Measurements from ENCODE around the gene KIFC1. TPM values are rescaled to one million over a fixed set of nuclear protein-coding genes. Genes with fewer than 3 reads are reported as not detected.

KIFC1 gene
- total RNA-seq, 2 experiments from 2014 or later, result 175 to 180 TPM

GRCh38 chr6:33438978-33439594, 47.5 kb downstream of the KIFC1 start:
- peaks cover 40% of the 10 kb centered on the region for H3K36me3 Mint-ChIP-seq (ENCODE audit: low read depth)
- no peak for ATAC-seq
- H3K27me3 Mint-ChIP-seq (ENCODE audit: low read depth), result no peaks in the 10 kb centered on the region
- H3K4me1 Mint-ChIP-seq (ENCODE audit: low read depth), result peaks cover 2% of the 10 kb centered on the region
- H3K27ac Mint-ChIP-seq, result peak overlapping the region; percentile 9
- CTCF ChIA-PET, result interaction anchor here (1.5 to 1.9 kb wide), 2 partner anchors 8 to 10 kb away, joined by 5 to 6 read pairs; no protein-coding TSS in a partner anchor
- no peak overlapping the region for H3K4me3 Mint-ChIP-seq
- DNase-seq, result no peak
- H3K9me3 Mint-ChIP-seq (ENCODE audit: insufficient read depth), result no peaks in the 10 kb centered on the region
- POLR2A ChIA-PET, result interaction anchor here (0.6 kb wide), 1 partner anchor 8 kb away, joined by 4 read pairs; no protein-coding TSS in a partner anchor

- Mint-ChIP-seq H3K36me3 (ENCODE audit: low read depth) (peaks cover 47% of the 10 kb centered on the region), H3K4me3 (no peak overlapping the region), H3K27me3 (ENCODE audit: low read depth) (no peaks in the 10 kb centered on the region), H3K9me3 (ENCODE audit: insufficient read depth) (no peaks in the 10 kb centered on the region), H3K4me1 (ENCODE audit: low read depth) (no peaks in the 10 kb centered on the region), H3K27ac (no peak overlapping the region)
- POLR2A ChIA-PET, result no interaction called here
- DNase-seq (no peak), ATAC-seq (no peak)
- CTCF ChIA-PET, result interaction anchor here (1.5 to 1.9 kb wide), 2 partner anchors 9 to 11 kb away, joined by 5 to 6 read pairs; no protein-coding TSS in a partner anchor
Observed at GRCh38 chr6:33439956-33440648, 48.5 kb downstream of the KIFC1 start.

GRCh38 chr6:33440649-33441309, 49.2 kb downstream of the KIFC1 start:
- Mint-ChIP-seq H3K36me3 (ENCODE audit: low read depth) (peaks cover 46% of the 10 kb centered on the region), H3K27ac (no peak overlapping the region), H3K4me1 (ENCODE audit: low read depth) (no peaks in the 10 kb centered on the region), H3K27me3 (ENCODE audit: low read depth) (no peaks in the 10 kb centered on the region), H3K9me3 (ENCODE audit: insufficient read depth) (no peaks in the 10 kb centered on the region), H3K4me3 (no peak overlapping the region)
- POLR2A ChIA-PET, result interaction anchor here (0.6 to 0.9 kb wide), 2 partner anchors 10 to 184 kb away, joined by 3 read pairs; no protein-coding TSS in a partner anchor
- DNase-seq, result no peak
- ATAC-seq, result no peak
- CTCF ChIA-PET, result interaction anchor here (1.9 kb wide), 1 partner anchor 10 kb away, joined by 6 read pairs; no protein-coding TSS in a partner anchor

GRCh38 chr6:33441457-33441856, 49.8 kb downstream of the KIFC1 start:
- ChIA-PET POLR2A (interaction anchor here (0.6 to 0.9 kb wide), 2 partner anchors 11 to 183 kb away, joined by 3 read pairs; no protein-coding TSS in a partner anchor), CTCF (no interaction called here)
- no peak for ATAC-seq
- Mint-ChIP-seq H3K4me3 (no peak overlapping the region), H3K4me1 (ENCODE audit: low read depth) (no peaks in the 10 kb centered on the region), H3K36me3 (ENCODE audit: low read depth) (peaks cover 51% of the 10 kb centered on the region), H3K27ac (peak overlapping the region; percentile 29), H3K27me3 (ENCODE audit: low read depth) (no peaks in the 10 kb centered on the region), H3K9me3 (ENCODE audit: insufficient read depth) (no peaks in the 10 kb centered on the region)
- no peak for DNase-seq

GRCh38 chr6:33442283-33442682, 50.7 kb downstream of the KIFC1 start:
- ChIA-PET POLR2A (no interaction called here), CTCF (no interaction called here)
- Mint-ChIP-seq H3K9me3 (ENCODE audit: insufficient read depth) (no peaks in the 10 kb centered on the region), H3K27ac (no peak overlapping the region), H3K27me3 (ENCODE audit: low read depth) (no peaks in the 10 kb centered on the region), H3K36me3 (ENCODE audit: low read depth) (peaks cover 48% of the 10 kb centered on the region), H3K4me1 (ENCODE audit: low read depth) (no peaks in the 10 kb centered on the region), H3K4me3 (no peak overlapping the region)
- no peak for DNase-seq
- ATAC-seq, result no peak

- no peak overlapping the region for H3K4me3 Mint-ChIP-seq
- H3K27ac Mint-ChIP-seq, result no peak overlapping the region
- H3K36me3 Mint-ChIP-seq (ENCODE audit: low read depth), result peaks cover 52% of the 10 kb centered on the region
Observed at GRCh38 chr6:33443025-33443424, 51.4 kb downstream of the KIFC1 start.

GRCh38 chr6:33443619-33444504, 52.2 kb downstream of the KIFC1 start:
- POLR2A ChIA-PET, result no interaction called here

More at GRCh38 chr6:33443025-33443424, 51.4 kb downstream of the KIFC1 start:
- POLR2A ChIA-PET, result no interaction called here
- DNase-seq (no peak), ATAC-seq (no peak)
- CTCF ChIA-PET, result no interaction called here
- Mint-ChIP-seq H3K27me3 (ENCODE audit: low read depth) (no peaks in the 10 kb centered on the region), H3K4me1 (ENCODE audit: low read depth) (no peaks in the 10 kb centered on the region), H3K9me3 (ENCODE audit: insufficient read depth) (no peaks in the 10 kb centered on the region)

GRCh38 chr6:33445119-33445603, 53.5 kb downstream of the KIFC1 start:
- H3K4me1 Mint-ChIP-seq (ENCODE audit: low read depth), result no peaks in the 10 kb centered on the region
- no peak for ATAC-seq
- H3K4me3 Mint-ChIP-seq, result no peak overlapping the region
- ChIA-PET CTCF (interaction anchor here (0.7 to 1.2 kb wide), 2 partner anchors 9 to 19 kb away, joined by 3 to 4 read pairs; no protein-coding TSS in a partner anchor), POLR2A (interaction anchor here (0.5 kb wide), 1 partner anchor 183 kb away, joined by 3 read pairs; no protein-coding TSS in a partner anchor)
- H3K27me3 Mint-ChIP-seq (ENCODE audit: low read depth), result no peaks in the 10 kb centered on the region
- no peak overlapping the region for H3K27ac Mint-ChIP-seq
- H3K9me3 Mint-ChIP-seq (ENCODE audit: insufficient read depth), result no peaks in the 10 kb centered on the region
- no peak for DNase-seq
- peaks cover 50% of the 10 kb centered on the region for H3K36me3 Mint-ChIP-seq (ENCODE audit: low read depth)

More at GRCh38 chr6:33443619-33444504, 52.2 kb downstream of the KIFC1 start:
- Mint-ChIP-seq H3K36me3 (ENCODE audit: low read depth) (peaks cover 49% of the 10 kb centered on the region), H3K27me3 (ENCODE audit: low read depth) (no peaks in the 10 kb centered on the region), H3K4me1 (ENCODE audit: low read depth) (no peaks in the 10 kb centered on the region), H3K4me3 (no peak overlapping the region), H3K9me3 (ENCODE audit: insufficient read depth) (no peaks in the 10 kb centered on the region), H3K27ac (no peak overlapping the region)
- DNase-seq (no peak), ATAC-seq (no peak)
- CTCF ChIA-PET, result no interaction called here

- Mint-ChIP-seq H3K4me3 (no peak overlapping the region), H3K27ac (peak overlapping the region; percentile 45), H3K36me3 (ENCODE audit: low read depth) (peaks cover 45% of the 10 kb centered on the region), H3K9me3 (ENCODE audit: insufficient read depth) (no peaks in the 10 kb centered on the region), H3K27me3 (ENCODE audit: low read depth) (no peaks in the 10 kb centered on the region), H3K4me1 (ENCODE audit: low read depth) (no peaks in the 10 kb centered on the region)
- ATAC-seq (no peak), DNase-seq (no peak)
- ChIA-PET CTCF (no interaction called here), POLR2A (interaction anchor here (1.2 kb wide), 2 partner anchors 12 to 15 kb away, joined by 3 to 4 read pairs; no protein-coding TSS in a partner anchor)
Observed at GRCh38 chr6:33446356-33446755, 54.7 kb downstream of the KIFC1 start.

- H3K27ac Mint-ChIP-seq, result no peak overlapping the region
- ChIA-PET POLR2A (interaction anchor here (0.9 kb wide), 1 partner anchor 19 kb away, joined by 5 read pairs; no protein-coding TSS in a partner anchor), CTCF (interaction anchor here (0.7 to 2.3 kb wide), 2 partner anchors 19 to 32 kb away, joined by 3 to 9 read pairs; partner anchors contain the start of gene CUTA)
- H3K36me3 Mint-ChIP-seq (ENCODE audit: low read depth), result peaks cover 29% of the 10 kb centered on the region
- H3K9me3 Mint-ChIP-seq (ENCODE audit: insufficient read depth), result no peaks in the 10 kb centered on the region
- ATAC-seq (no peak), DNase-seq (no peak)
- H3K27me3 Mint-ChIP-seq (ENCODE audit: low read depth), result no peaks in the 10 kb centered on the region
- H3K4me3 Mint-ChIP-seq, result no peak overlapping the region
- peaks cover 20% of the 10 kb centered on the region for H3K4me1 Mint-ChIP-seq (ENCODE audit: low read depth)
Observed at GRCh38 chr6:33450434-33450833, 58.8 kb downstream of the KIFC1 start.

GRCh38 chr6:33451606-33452005, 60.0 kb downstream of the KIFC1 start:
- Mint-ChIP-seq H3K27ac (no peak overlapping the region), H3K9me3 (ENCODE audit: insufficient read depth) (no peaks in the 10 kb centered on the region), H3K27me3 (ENCODE audit: low read depth) (no peaks in the 10 kb centered on the region), H3K4me3 (no peak overlapping the region), H3K4me1 (ENCODE audit: low read depth) (peaks cover 27% of the 10 kb centered on the region), H3K36me3 (ENCODE audit: low read depth) (peaks cover 27% of the 10 kb centered on the region)
- POLR2A ChIA-PET, result no interaction called here
- CTCF ChIA-PET, result interaction anchor here (2.3 kb wide), 1 partner anchor 21 kb away, joined by 9 read pairs; no protein-coding TSS in a partner anchor
- DNase-seq (no peak), ATAC-seq (no peak)

All from activated CD8-positive, alpha-beta T cell treated with anti-CD3 and anti-CD28 coated beads, Interleukin-2, amount 10 ng/mL, durations not matched to agents 7 days and 5 days (primary cell).